CD14-positive monocyte (primary cell): ENCODE results near the gene HLCS. TPM values are rescaled to one million over a fixed set of nuclear protein-coding genes. Genes with fewer than 3 reads are reported as not detected.
A peak's percentile ranks its signal among the peaks of the same experiment; 100 is the strongest.

ENCODE experiments used
- DNase-seq, 3 donors: peaks; one replicate each; pipeline ENCODE4 v3.0.0-alpha.2; 2011 to 2022
- H2AFZ ChIP-seq: 2 replicates; pipeline ENCODE4 v1.6.0; 2012; ENCODE audit warnings: mild to moderate bottlenecking, low read depth, low read length, inconsistent platforms; ENCODE audit not compliant: insufficient read depth, poor library complexity, severe bottlenecking
- H3K27ac ChIP-seq, 2 donors: 1 replicate in 1 of 2; 2 replicates in 1 of 2; pipeline ENCODE4 v1.5.1; 2012 to 2013; ENCODE audit warnings: low read length in 2 of 2, control low read depth in 1 of 2, inconsistent platforms in 1 of 2, low read depth in 1 of 2, mild to moderate bottlenecking in 1 of 2
- H3K27me3 ChIP-seq, 2 donors: one replicate each; pipeline versions ENCODE4 v1.6.0 to v1.6.1; 2011 to 2013; ENCODE audit warnings: low read length in 2 of 2; ENCODE audit not compliant: control insufficient read depth in 2 of 2, insufficient read depth in 2 of 2
- H3K36me3 ChIP-seq, 2 donors: replicated peaks in 1 of 2; 1 replicate in 1 of 2; 2 replicates in 1 of 2; pipeline versions ENCODE4 v1.5.1 to v1.6.1; 2012 to 2013; ENCODE audit warnings: low read length in 2 of 2, control low read depth in 1 of 2, inconsistent platforms in 1 of 2, mild to moderate bottlenecking in 1 of 2; ENCODE audit not compliant: insufficient read depth in 2 of 2, control insufficient read depth in 1 of 2
- H3K4me1 ChIP-seq, 2 donors: 1 replicate in 1 of 2; 2 replicates in 1 of 2; pipeline versions ENCODE4 v1.5.1 to v1.6.1; 2012 to 2013; ENCODE audit warnings: low read length in 2 of 2, control low read depth in 1 of 2, inconsistent platforms in 1 of 2, mild to moderate bottlenecking in 1 of 2, moderate library complexity in 1 of 2; ENCODE audit not compliant: insufficient read depth in 2 of 2, control insufficient read depth in 1 of 2
- H3K4me2 ChIP-seq: replicated peaks from 2 replicates; pipeline ENCODE3; 2012; ENCODE audit warnings: low read length, moderate library complexity, mild to moderate bottlenecking; ENCODE audit not compliant: poor library complexity, severe bottlenecking; ENCODE audit errors: extremely low read depth
- H3K4me3 ChIP-seq, 3 experiments: fragments of 200-600 bp in 1 of 3; sonication (generic) in 1 of 3; replicated peaks in 1 of 3; 1 replicate in 2 of 3; 2 replicates in 1 of 3; pipeline ENCODE4 v1.5.1; 2011 to 2013; ENCODE audit warnings: low read length in 3 of 3, mild to moderate bottlenecking in 3 of 3, control low read depth in 2 of 3, low read depth in 2 of 3, inconsistent platforms in 1 of 3, moderate library complexity in 1 of 3
- H3K79me2 ChIP-seq: 2 replicates; pipeline ENCODE4 v1.6.0; 2012; ENCODE audit warnings: mild to moderate bottlenecking, control low read depth, inconsistent platforms, low read length, moderate library complexity; ENCODE audit not compliant: insufficient read depth
- H3K9ac ChIP-seq: 2 replicates; pipeline ENCODE4 v1.6.0; 2017; ENCODE audit warnings: low read length, mild to moderate bottlenecking; ENCODE audit not compliant: insufficient read depth, poor library complexity, severe bottlenecking
- H3K9me3 ChIP-seq, 2 donors: replicated peaks in 1 of 2; 1 replicate in 1 of 2; 2 replicates in 1 of 2; pipeline versions ENCODE4 v1.5.1 to v1.6.1; 2012 to 2013; ENCODE audit warnings: low read length in 2 of 2, control low read depth in 1 of 2; ENCODE audit not compliant: control insufficient read depth in 1 of 2, insufficient read depth in 1 of 2
- H4K20me1 ChIP-seq: 2 replicates; pipeline ENCODE4 v1.6.0; 2012; ENCODE audit warnings: mild to moderate bottlenecking, low read length, control low read depth, moderate library complexity; ENCODE audit not compliant: insufficient read depth
- H3K27ac Mint-ChIP-seq, 7 donors: one replicate each; pipeline ENCODE4 v1.8.0; 2020; ENCODE audit warnings: mild to moderate bottlenecking in 7 of 7, mixed read lengths in 7 of 7, moderate library complexity in 6 of 7, inconsistent platforms in 2 of 7
- H3K27me3 Mint-ChIP-seq, 3 donors: one replicate each; pipeline ENCODE4 v1.8.0; 2021 to 2022; ENCODE audit warnings: low read depth in 3 of 3, mild to moderate bottlenecking in 3 of 3, mixed read lengths in 3 of 3, moderate library complexity in 3 of 3, inconsistent platforms in 1 of 3
- H3K36me3 Mint-ChIP-seq, 2 donors: one replicate each; pipeline ENCODE4 v1.8.0; 2020; ENCODE audit warnings: mixed read lengths in 2 of 2, inconsistent platforms in 1 of 2, mild to moderate bottlenecking in 1 of 2
- H3K4me1 Mint-ChIP-seq: one replicate; pipeline ENCODE4 v1.8.0; 2020; ENCODE audit warnings: mild to moderate bottlenecking, mixed read lengths
- H3K4me3 Mint-ChIP-seq, 2 donors: one replicate each; pipeline ENCODE4 v1.8.0; 2020; ENCODE audit warnings: mild to moderate bottlenecking in 2 of 2, mixed read lengths in 2 of 2, moderate library complexity in 1 of 2
- H3K9me3 Mint-ChIP-seq, 7 donors: one replicate each; pipeline ENCODE4 v1.8.0; 2020 to 2022; ENCODE audit warnings: mixed read lengths in 7 of 7, mild to moderate bottlenecking in 6 of 7, moderate library complexity in 6 of 7, inconsistent platforms in 2 of 7
- CTCF ChIP-seq: fragments of 200-600 bp; IDR thresholded peaks from one replicate; pipeline ENCODE4 v1.8.0; 2022; ENCODE audit warnings: antibody characterized with exemption, mild to moderate bottlenecking
- WGBS: methylation state at CpG from one replicate; pipeline ENCODE4 v1.1.5; 2013; ENCODE audit warnings: missing lambda C conversion rate; ENCODE audit not compliant: insufficient coverage; 5-methylcytosine and 5-hydroxymethylcytosine counted together
- intact Hi-C, 2 donors: fragments of 100-400 bp; cut with micrococcal nuclease; formaldehyde crosslinking; loops; one replicate each; pipeline versions ENCODE4 v1.15.0 to v1.15.1; 2023
- polyA plus RNA-seq, 3 donors: library from polyadenylated mRNA; depleted of rRNA in 1 of 3; unstranded in 2 of 3; stranded (reverse) in 1 of 3; fragments of 300-500 nt in 2 of 3; fragments of >200 nt in 1 of 3; fragmentation: Illumina TruSeq in 2 of 3; gene quantifications; 1 replicate in 2 of 3; 2 replicates in 1 of 3; pipeline ENCODE4 v1.2.3, GENCODE V29; 2012 to 2021

The HLCS gene
- polyA plus RNA-seq, 3 donors = 2.1 to 3.1 (median 2.2) TPM

GRCh38 chr21:36747815-36748383 lies 218.6 kb downstream of the HLCS start:
- Histone ChIP-seq H3K79me2 (no peaks in the 10 kb centered on the region), H3K9ac (no peak overlapping the region), H3K27me3 (peaks cover 28 to 50% of the 10 kb centered on the region in 2 donors), H3K4me2 (no peak overlapping the region), H4K20me1 (no peaks in the 10 kb centered on the region), H3K27ac (no peak overlapping the region), H3K4me3 (no peak overlapping the region), H3K4me1 (no peaks in the 10 kb centered on the region), H3K36me3 (no peaks in the 10 kb centered on the region), H3K9me3 (peaks cover 0 to 4% of the 10 kb centered on the region in 2 donors), H2AFZ (no peak overlapping the region)
- H3K27ac Mint-ChIP-seq = no peak overlapping the region
- peaks cover 58 to 69% (median 61%) of the 10 kb centered on the region in 3 donors for H3K27me3 Mint-ChIP-seq
- WGBS = 2% methylated on average over 80 of the region's 80 CpGs
- peak overlapping the region in 1 of 2 donors; percentile 82 for H3K4me3 Mint-ChIP-seq
- TF ChIP-seq CTCF = no peak
- DNase-seq = no peak
- H3K36me3 Mint-ChIP-seq = peaks cover 3 to 5% of the 10 kb centered on the region in 2 donors
- intact Hi-C loops = no loop called here
- peaks cover 0 to 15% (median 5%) of the 10 kb centered on the region in 7 donors for H3K9me3 Mint-ChIP-seq
- H3K4me1 Mint-ChIP-seq = peaks cover 6% of the 10 kb centered on the region

- H3K27me3 ChIP-seq = peaks cover 28 to 54% of the 10 kb centered on the region in 2 donors
- Mint-ChIP-seq H3K4me3 (peak overlapping the region in 1 of 2 donors; percentile 79), H3K27me3 (peaks cover 58 to 71% (median 61%) of the 10 kb centered on the region in 3 donors), H3K9me3 (peaks cover 0 to 15% (median 5%) of the 10 kb centered on the region in 7 donors), H3K27ac (no peak overlapping the region), H3K36me3 (peaks cover 3 to 5% of the 10 kb centered on the region in 2 donors), H3K4me1 (peaks cover 6% of the 10 kb centered on the region)
- intact Hi-C loops = no loop called here
- under 1% methylated on average over 51 of the region's 62 CpGs for WGBS
- no peak for DNase-seq
- H3K4me3 ChIP-seq = no peak overlapping the region
- no peak overlapping the region for H2AFZ ChIP-seq
- TF ChIP-seq CTCF = no peak
- no peak overlapping the region for H3K4me2 ChIP-seq
- no peaks in the 10 kb centered on the region for H3K79me2 ChIP-seq
- peaks cover 0 to 4% of the 10 kb centered on the region in 2 donors for H3K9me3 ChIP-seq
- no peak overlapping the region for H3K9ac ChIP-seq
- H4K20me1 ChIP-seq = no peaks in the 10 kb centered on the region
- H3K27ac ChIP-seq = no peak overlapping the region
- H3K4me1 ChIP-seq = no peaks in the 10 kb centered on the region
- H3K36me3 ChIP-seq = no peaks in the 10 kb centered on the region
Measured at GRCh38 chr21:36747041-36747814, 219.2 kb downstream of the HLCS start.
